ENCODE measurements around the gene MSRB3.

Gene MSRB3

GRCh38 chr12:65326616-65327015 is 48.1 kb downstream of the MSRB3 start:
- no peak for DNase-seq (ENCODE audit: low spot score)

GRCh38 chr12:65327207-65328076 is 49.0 kb downstream of the MSRB3 start:
- no peak for DNase-seq (ENCODE audit: low spot score)

GRCh38 chr12:65329721-65330120 is 51.2 kb downstream of the MSRB3 start:
- no peak for DNase-seq (ENCODE audit: low spot score)

GRCh38 chr12:65330331-65330730 is 51.8 kb downstream of the MSRB3 start:
- DNase-seq (ENCODE audit: low spot score) = no peak

GRCh38 chr12:65331456-65331855 is 53.0 kb downstream of the MSRB3 start:
- DNase-seq (ENCODE audit: low spot score) = no peak

- no peak for DNase-seq (ENCODE audit: low spot score)
Measured at GRCh38 chr12:65333649-65334048, 55.2 kb downstream of the MSRB3 start.

- DNase-seq (ENCODE audit: low spot score) = no peak
Measured at GRCh38 chr12:65334521-65334920, 56.0 kb downstream of the MSRB3 start.

GRCh38 chr12:65335021-65335714 is 56.7 kb downstream of the MSRB3 start:
- DNase-seq (ENCODE audit: low spot score) = no peak

GRCh38 chr12:65335981-65336380 is 57.5 kb downstream of the MSRB3 start:
- no peak for DNase-seq (ENCODE audit: low spot score)

GRCh38 chr12:65339161-65339560 is 60.7 kb downstream of the MSRB3 start:
- no peak for DNase-seq (ENCODE audit: low spot score)

- no peak for DNase-seq (ENCODE audit: low spot score)
Measured at GRCh38 chr12:65343230-65343629, 64.7 kb downstream of the MSRB3 start.

GRCh38 chr12:65343801-65344200 is 65.3 kb downstream of the MSRB3 start:
- no peak for DNase-seq (ENCODE audit: low spot score)

- no peak for DNase-seq (ENCODE audit: low spot score)
Measured at GRCh38 chr12:65355461-65355860, 77.0 kb downstream of the MSRB3 start.

- no peak for DNase-seq (ENCODE audit: low spot score)
Measured at GRCh38 chr12:65362234-65363031, 84.0 kb downstream of the MSRB3 start.

- DNase-seq (ENCODE audit: low spot score) = no peak
Measured at GRCh38 chr12:65364046-65364445, 85.6 kb downstream of the MSRB3 start.

- DNase-seq (ENCODE audit: low spot score) = no peak
Measured at GRCh38 chr12:65367396-65367795, 88.9 kb downstream of the MSRB3 start.

- DNase-seq (ENCODE audit: low spot score) = no peak
Measured at GRCh38 chr12:65368055-65368454, 89.6 kb downstream of the MSRB3 start.

- no peak for DNase-seq (ENCODE audit: low spot score)
Measured at GRCh38 chr12:65372574-65372973, 94.1 kb downstream of the MSRB3 start.

- no peak for DNase-seq (ENCODE audit: low spot score)
Measured at GRCh38 chr12:65384240-65384639, 105.8 kb downstream of the MSRB3 start.

GRCh38 chr12:65387396-65387795 is 108.9 kb downstream of the MSRB3 start:
- DNase-seq (ENCODE audit: low spot score) = no peak

GRCh38 chr12:65389436-65389835 is 111.0 kb downstream of the MSRB3 start:
- DNase-seq (ENCODE audit: low spot score) = no peak

- DNase-seq (ENCODE audit: low spot score) = no peak
Measured at GRCh38 chr12:65391711-65392110, 113.2 kb downstream of the MSRB3 start.

- no peak for DNase-seq (ENCODE audit: low spot score)
Measured at GRCh38 chr12:65392491-65392890, 114.0 kb downstream of the MSRB3 start.

Data from CD4-positive, alpha-beta T cell treated with Interleukin-6 at 100 ng/mL for 8 hours (primary cell).